Caco-2 (cell line): ENCODE measurements around the gene MYO7B. TPM values are rescaled to one million over a fixed set of nuclear protein-coding genes. Genes with fewer than 3 reads are reported as not detected.

Experiments used
- BruUV-seq: library from RNA; stranded (reverse); fragments of 400-500 nt; replicated peaks from 2 replicates; lab custom pipeline; 2021; lab: Mats Ljungman, UMichigan
- CTCF ChIA-PET: fragments of 300-600 bp; sonication (Branson Sonifier 250); formaldehyde crosslinking; loops from one replicate; lab custom pipeline; 2022; ENCODE audit warnings: antibody characterized with exemption; lab: Charles Lee
- POLR2A ChIA-PET: fragments of 300-600 bp; sonication (Branson Sonifier 250); formaldehyde crosslinking; loops from one replicate; lab custom pipeline; 2022; ENCODE audit warnings: antibody characterized with exemption; lab: Charles Lee
- DNase-seq, 2 experiments: peaks; one replicate each; pipeline versions ENCODE4 v3.0.0 to v3.0.0-alpha.2; 2020 to 2022
- H3K27me3 ChIP-seq: replicated peaks from 2 replicates; pipeline ENCODE4 v1.6.0; 2011; ENCODE audit warnings: low read length; ENCODE audit not compliant: control insufficient read depth, insufficient read depth
- H3K36me3 ChIP-seq: 2 replicates; pipeline ENCODE4 v1.5.1; 2011; ENCODE audit warnings: low read length; ENCODE audit not compliant: control insufficient read depth, insufficient read depth
- H3K4me1 ChIP-seq: fragments of 250-450 bp; sonication (Bioruptor Pico); 2 replicates; pipeline ENCODE4 v1.5.1; 2020; ENCODE audit warnings: mild to moderate bottlenecking
- H3K4me3 ChIP-seq: 2 replicates; pipeline ENCODE4 v1.5.1; 2011; ENCODE audit warnings: low read depth, mild to moderate bottlenecking, control low read depth, low read length
- H3K9me3 ChIP-seq: fragments of 250-450 bp; sonication (Bioruptor Pico); 2 replicates; pipeline ENCODE4 v1.5.1; 2020; ENCODE audit warnings: mild to moderate bottlenecking, moderate library complexity
- H3K27ac Mint-ChIP-seq: one replicate; pipeline ENCODE4 v1.8.0; 2022; ENCODE audit warnings: mixed read lengths; ENCODE audit not compliant: unreplicated experiment
- H3K27me3 Mint-ChIP-seq: one replicate; pipeline ENCODE4 v1.8.0; 2022; ENCODE audit warnings: mixed read lengths; ENCODE audit not compliant: insufficient read depth, unreplicated experiment
- H3K36me3 Mint-ChIP-seq: one replicate; pipeline ENCODE4 v1.8.0; 2022; ENCODE audit warnings: mild to moderate bottlenecking, mixed read lengths; ENCODE audit not compliant: insufficient read depth, unreplicated experiment
- H3K4me1 Mint-ChIP-seq: one replicate; pipeline ENCODE4 v1.8.0; 2022; ENCODE audit warnings: low read depth, mixed read lengths; ENCODE audit not compliant: unreplicated experiment
- H3K4me3 Mint-ChIP-seq: one replicate; pipeline ENCODE4 v1.8.0; 2022; ENCODE audit warnings: mild to moderate bottlenecking, moderate library complexity, mixed read lengths; ENCODE audit not compliant: unreplicated experiment
- H3K9me3 Mint-ChIP-seq: one replicate; pipeline ENCODE4 v1.8.0; 2022; ENCODE audit warnings: mixed read lengths; ENCODE audit not compliant: unreplicated experiment
- CTCF ChIP-seq, 2 experiments: fragments of 200-600 bp in 1 of 2; IDR thresholded peaks; 1 replicate in 1 of 2; 2 replicates in 1 of 2; pipeline versions ENCODE4 v1.5.1 to v1.8.0; 2011 to 2022; ENCODE audit warnings: antibody characterized with exemption in 1 of 2, control low read depth in 1 of 2, inconsistent platforms in 1 of 2, low read depth in 1 of 2, low read length in 1 of 2, mild to moderate bottlenecking in 1 of 2, moderate library complexity in 1 of 2; ENCODE audit not compliant: insufficient read depth in 1 of 2, severe bottlenecking in 1 of 2, unreplicated experiment in 1 of 2
- intact Hi-C: fragments of 100-400 bp; cut with micrococcal nuclease; formaldehyde crosslinking; loops from one replicate; pipeline ENCODE4 v1.10.0; 2022; ENCODE audit not compliant: unreplicated experiment
- total RNA-seq: library from RNA; stranded (reverse); gene quantifications from 2 replicates; pipeline ENCODE4 v1.2.3, GENCODE V29; 2022

MYO7B gene
- total RNA-seq, 1 experiment from 2014 or later = 0.27 TPM

- no peak for DNase-seq
- Histone ChIP-seq H3K27me3 (no peaks in the 10 kb centered on the region), H3K36me3 (no peaks in the 10 kb centered on the region), H3K9me3 (no peaks in the 10 kb centered on the region), H3K4me1 (no peaks in the 10 kb centered on the region), H3K4me3 (no peak overlapping the region)
- ChIA-PET CTCF (no interaction called here), POLR2A (no interaction called here)
- Mint-ChIP-seq H3K4me1 (no peaks in the 10 kb centered on the region), H3K9me3 (peaks cover 21% of the 10 kb centered on the region), H3K27ac (no peak overlapping the region), H3K4me3 (no peak overlapping the region), H3K27me3 (no peaks in the 10 kb centered on the region), H3K36me3 (no peaks in the 10 kb centered on the region)
- BruUV-seq = no TSS peak
- intact Hi-C loops = no loop called here
- TF ChIP-seq CTCF (IDR thresholded peaks at IDR 0.05; ENCODE audit: insufficient read depth in 1 of 2, low read depth in 1 of 2, low read length in 1 of 2, severe bottlenecking in 1 of 2, unreplicated experiment in 1 of 2) = no peak
Measured at GRCh38 chr2:127560931-127561280, 25.4 kb downstream of the MYO7B start.

- no peak for TF ChIP-seq CTCF (IDR thresholded peaks at IDR 0.05; ENCODE audit: insufficient read depth in 1 of 2, low read depth in 1 of 2, low read length in 1 of 2, severe bottlenecking in 1 of 2, unreplicated experiment in 1 of 2)
- Mint-ChIP-seq H3K4me3 (no peak overlapping the region), H3K36me3 (no peaks in the 10 kb centered on the region), H3K4me1 (no peaks in the 10 kb centered on the region), H3K27me3 (no peaks in the 10 kb centered on the region), H3K9me3 (peaks cover 21% of the 10 kb centered on the region), H3K27ac (no peak overlapping the region)
- H3K27me3 ChIP-seq = no peaks in the 10 kb centered on the region
- ChIA-PET POLR2A (no interaction called here), CTCF (no interaction called here)
- H3K4me3 ChIP-seq = no peak overlapping the region
- no TSS peak for BruUV-seq
- no peaks in the 10 kb centered on the region for H3K9me3 ChIP-seq
- intact Hi-C loops = no loop called here
- no peak for DNase-seq
- H3K4me1 ChIP-seq = no peaks in the 10 kb centered on the region
- no peaks in the 10 kb centered on the region for H3K36me3 ChIP-seq
Measured at GRCh38 chr2:127561371-127561770, 25.9 kb downstream of the MYO7B start.

- BruUV-seq = no TSS peak
- ChIA-PET CTCF (no interaction called here), POLR2A (no interaction called here)
- Histone ChIP-seq H3K4me1 (no peaks in the 10 kb centered on the region), H3K36me3 (no peaks in the 10 kb centered on the region), H3K4me3 (no peak overlapping the region), H3K9me3 (no peaks in the 10 kb centered on the region), H3K27me3 (no peaks in the 10 kb centered on the region)
- no peaks in the 10 kb centered on the region for H3K36me3 Mint-ChIP-seq
- intact Hi-C loops = no loop called here
- no peak for DNase-seq
- H3K27me3 Mint-ChIP-seq = no peaks in the 10 kb centered on the region
- no peak overlapping the region for H3K4me3 Mint-ChIP-seq
- TF ChIP-seq CTCF (IDR thresholded peaks at IDR 0.05; ENCODE audit: insufficient read depth in 1 of 2, low read depth in 1 of 2, low read length in 1 of 2, severe bottlenecking in 1 of 2, unreplicated experiment in 1 of 2) = no peak
- peaks cover 10% of the 10 kb centered on the region for H3K9me3 Mint-ChIP-seq
- H3K27ac Mint-ChIP-seq = no peak overlapping the region
- no peaks in the 10 kb centered on the region for H3K4me1 Mint-ChIP-seq
Measured at GRCh38 chr2:127562936-127563335, 27.5 kb downstream of the MYO7B start.
